Astrocyte (in vitro differentiated cells and primary cell): ENCODE data around the gene PDE6D. TPM values are rescaled to one million over a fixed set of nuclear protein-coding genes. Genes with fewer than 3 reads are reported as not detected.

ENCODE experiments used
- DNase-seq: peaks from one replicate; pipeline ENCODE4 v3.0.0-alpha.2; 2010; ENCODE audit warnings: low read depth
- FAIRE-seq: peaks from 2 replicates; lab custom pipeline; 2011; peaks lifted over from hg19 to GRCh38; lab: Jason Lieb, UNC
- H2AFZ ChIP-seq: 2 replicates; pipeline ENCODE4 v1.6.0; 2012; ENCODE audit warnings: low read depth, low read length, inconsistent platforms
- H3K27ac ChIP-seq: 2 replicates; pipeline ENCODE4 v1.5.1; 2011; ENCODE audit warnings: low read depth, low read length, inconsistent platforms
- H3K27me3 ChIP-seq: 2 replicates; pipeline ENCODE4 v1.6.0; 2011; ENCODE audit warnings: low read length, inconsistent platforms; ENCODE audit not compliant: insufficient read depth
- H3K36me3 ChIP-seq: 2 replicates; pipeline ENCODE4 v1.5.1; 2011; ENCODE audit warnings: low read length, inconsistent platforms; ENCODE audit not compliant: insufficient read depth
- H3K4me1 ChIP-seq: 2 replicates; pipeline ENCODE4 v1.5.1; 2011; ENCODE audit warnings: low read length, inconsistent platforms; ENCODE audit not compliant: insufficient read depth
- H3K4me2 ChIP-seq: 2 replicates; pipeline ENCODE4 v1.6.0; 2012; ENCODE audit warnings: low read length, inconsistent platforms
- H3K4me3 ChIP-seq: 2 replicates; pipeline ENCODE4 v1.5.1; 2011; ENCODE audit warnings: low read depth, mild to moderate bottlenecking, low read length, inconsistent platforms; ENCODE audit not compliant: insufficient read depth
- H3K79me2 ChIP-seq: 2 replicates; pipeline ENCODE4 v1.6.0; 2012; ENCODE audit warnings: mild to moderate bottlenecking, low read length, inconsistent platforms; ENCODE audit not compliant: insufficient read depth
- H3K9ac ChIP-seq: 2 replicates; pipeline ENCODE4 v1.6.0; 2012; ENCODE audit warnings: mild to moderate bottlenecking, low read length, inconsistent platforms
- H3K9me3 ChIP-seq: 2 replicates; pipeline ENCODE4 v1.5.1; 2012; ENCODE audit warnings: low read depth, mild to moderate bottlenecking, low read length, inconsistent platforms; ENCODE audit not compliant: insufficient read depth
- H4K20me1 ChIP-seq: 2 replicates; pipeline ENCODE4 v1.6.0; 2012; ENCODE audit warnings: low read length, inconsistent platforms; ENCODE audit not compliant: insufficient read depth
- H3K27ac Mint-ChIP-seq: one replicate; pipeline ENCODE4 v1.8.0; 2021; ENCODE audit warnings: mild to moderate bottlenecking, mixed read lengths; ENCODE audit not compliant: unreplicated experiment
- H3K27me3 Mint-ChIP-seq: one replicate; pipeline ENCODE4 v1.8.0; 2021; ENCODE audit warnings: low read depth, mixed read lengths; ENCODE audit not compliant: unreplicated experiment
- H3K36me3 Mint-ChIP-seq: one replicate; pipeline ENCODE4 v1.8.0; 2021; ENCODE audit warnings: low read depth, mixed read lengths; ENCODE audit not compliant: unreplicated experiment
- H3K4me1 Mint-ChIP-seq: one replicate; pipeline ENCODE4 v1.8.0; 2021; ENCODE audit warnings: low read depth, mixed read lengths; ENCODE audit not compliant: unreplicated experiment
- H3K4me3 Mint-ChIP-seq: one replicate; pipeline ENCODE4 v1.8.0; 2021; ENCODE audit warnings: mild to moderate bottlenecking, moderate library complexity, mixed read lengths; ENCODE audit not compliant: unreplicated experiment
- H3K9me3 Mint-ChIP-seq: one replicate; pipeline ENCODE4 v1.8.0; 2021; ENCODE audit warnings: mild to moderate bottlenecking, mixed read lengths; ENCODE audit not compliant: unreplicated experiment
- EZH2 ChIP-seq: IDR thresholded peaks from 2 replicates; pipeline ENCODE4 v1.6.1; 2012; ENCODE audit warnings: mild to moderate bottlenecking, low read length, inconsistent platforms; ENCODE audit not compliant: insufficient read depth
- total RNA-seq: library from RNA; stranded (reverse); gene quantifications from 2 replicates; pipeline ENCODE4 v1.2.1, GENCODE V29; 2021
- TF ChIP-seq, protein P1 (sequence below): IDR thresholded peaks from 2 replicates; pipeline ENCODE4 v1.5.1; 2011; ENCODE audit warnings: low read depth, mild to moderate bottlenecking, inconsistent platforms, low read length, moderate library complexity; ENCODE audit not compliant: insufficient read depth

PDE6D gene
- total RNA-seq, 1 donor from 2014 or later: 19.0 TPM

DNA sequence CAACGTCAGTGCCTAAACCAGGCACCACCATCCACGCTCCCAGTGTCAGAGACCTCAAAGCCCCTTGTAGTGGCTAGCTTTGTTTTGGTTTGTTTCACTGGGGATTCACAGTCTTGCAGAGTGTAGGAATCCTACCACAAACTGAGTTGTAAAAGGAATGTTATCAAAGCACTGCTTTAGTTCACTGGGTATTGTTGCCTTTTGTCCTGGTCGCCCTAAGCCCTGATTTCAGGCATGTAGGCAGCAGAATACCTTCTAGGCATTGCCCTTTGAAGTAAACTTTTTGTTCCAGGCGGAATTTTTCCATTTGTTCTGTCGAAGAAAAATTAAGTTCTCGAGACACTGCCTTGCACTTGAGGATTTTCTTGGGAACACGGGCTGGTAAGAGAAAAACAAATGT is 43.3 kb downstream of the PDE6D start:
- Histone ChIP-seq H3K27me3 (no peaks in the 10 kb centered on the region), H4K20me1 (no peaks in the 10 kb centered on the region), H3K9me3 (no peaks in the 10 kb centered on the region), H3K79me2 (no peaks in the 10 kb centered on the region), H3K4me3 (no peak overlapping the region), H3K36me3 (no peaks in the 10 kb centered on the region), H2AFZ (no peak overlapping the region), H3K4me2 (no peak overlapping the region), H3K4me1 (no peaks in the 10 kb centered on the region), H3K27ac (no peak overlapping the region), H3K9ac (no peak overlapping the region)
- H3K4me3 Mint-ChIP-seq: no peak overlapping the region
- H3K9me3 Mint-ChIP-seq: peaks cover 3% of the 10 kb centered on the region
- H3K27ac Mint-ChIP-seq: no peak overlapping the region
- H3K4me1 Mint-ChIP-seq: no peaks in the 10 kb centered on the region
- DNase-seq (no peak), FAIRE-seq (no peak)
- no peak for TF ChIP-seq EZH2
- TF ChIP-seq, protein P1, sequence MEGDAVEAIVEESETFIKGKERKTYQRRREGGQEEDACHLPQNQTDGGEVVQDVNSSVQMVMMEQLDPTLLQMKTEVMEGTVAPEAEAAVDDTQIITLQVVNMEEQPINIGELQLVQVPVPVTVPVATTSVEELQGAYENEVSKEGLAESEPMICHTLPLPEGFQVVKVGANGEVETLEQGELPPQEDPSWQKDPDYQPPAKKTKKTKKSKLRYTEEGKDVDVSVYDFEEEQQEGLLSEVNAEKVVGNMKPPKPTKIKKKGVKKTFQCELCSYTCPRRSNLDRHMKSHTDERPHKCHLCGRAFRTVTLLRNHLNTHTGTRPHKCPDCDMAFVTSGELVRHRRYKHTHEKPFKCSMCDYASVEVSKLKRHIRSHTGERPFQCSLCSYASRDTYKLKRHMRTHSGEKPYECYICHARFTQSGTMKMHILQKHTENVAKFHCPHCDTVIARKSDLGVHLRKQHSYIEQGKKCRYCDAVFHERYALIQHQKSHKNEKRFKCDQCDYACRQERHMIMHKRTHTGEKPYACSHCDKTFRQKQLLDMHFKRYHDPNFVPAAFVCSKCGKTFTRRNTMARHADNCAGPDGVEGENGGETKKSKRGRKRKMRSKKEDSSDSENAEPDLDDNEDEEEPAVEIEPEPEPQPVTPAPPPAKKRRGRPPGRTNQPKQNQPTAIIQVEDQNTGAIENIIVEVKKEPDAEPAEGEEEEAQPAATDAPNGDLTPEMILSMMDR: no peak
- H3K36me3 Mint-ChIP-seq: peaks cover 8% of the 10 kb centered on the region
- no peaks in the 10 kb centered on the region for H3K27me3 Mint-ChIP-seq

DNA sequence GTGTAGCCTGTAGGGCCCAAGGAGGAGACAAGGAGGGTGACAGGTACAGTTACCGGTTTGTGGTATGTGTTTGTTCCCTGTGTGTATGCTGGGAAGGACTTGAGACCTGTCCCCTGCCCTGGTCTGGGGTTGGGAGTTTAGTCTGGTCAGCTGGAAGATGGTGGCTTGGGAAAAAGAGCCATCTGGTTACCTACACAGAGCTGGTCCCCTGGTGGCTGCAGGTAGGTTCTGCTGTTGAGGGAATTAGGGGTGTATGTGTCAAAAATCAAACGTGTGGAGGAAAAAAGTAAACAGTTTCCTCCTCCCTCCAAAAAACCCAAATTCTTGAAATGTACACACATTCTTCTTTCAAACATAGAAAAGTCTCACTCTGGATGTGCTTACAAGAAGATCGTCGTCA is 48.5 kb downstream of the PDE6D start:
- H3K4me1 ChIP-seq: no peaks in the 10 kb centered on the region
- H3K4me3 Mint-ChIP-seq: no peak overlapping the region

DNA sequence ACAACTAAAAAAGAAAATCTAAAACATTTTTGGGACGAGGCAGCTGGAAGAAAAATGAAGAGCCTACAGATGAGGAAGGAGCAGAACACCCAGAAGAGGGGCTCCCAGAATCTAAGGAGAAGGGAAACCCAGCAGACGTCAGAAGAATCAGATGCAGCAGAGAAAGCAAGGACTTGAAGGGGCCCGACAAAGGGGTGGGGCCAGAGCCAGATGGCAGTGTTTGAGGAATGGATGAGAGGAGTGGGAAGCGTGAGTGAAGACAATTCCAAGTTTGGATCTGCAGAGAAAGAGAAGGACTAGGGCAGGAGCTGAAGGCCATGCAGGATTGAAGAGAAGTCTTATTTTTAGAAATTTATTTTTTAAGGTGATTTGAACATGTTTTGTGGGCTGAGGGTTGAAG is 53.5 kb downstream of the PDE6D start:
- H3K27me3 Mint-ChIP-seq: peaks cover 3% of the 10 kb centered on the region

More for the DNA sequence above, 48.5 kb downstream of the PDE6D start:
- Histone ChIP-seq H3K9me3 (no peaks in the 10 kb centered on the region), H3K9ac (no peak overlapping the region), H2AFZ (no peak overlapping the region), H3K36me3 (no peaks in the 10 kb centered on the region), H3K4me2 (no peak overlapping the region), H3K4me3 (no peak overlapping the region), H3K79me2 (no peaks in the 10 kb centered on the region), H3K27me3 (no peaks in the 10 kb centered on the region), H3K27ac (no peak overlapping the region), H4K20me1 (no peaks in the 10 kb centered on the region)
- no peak for DNase-seq
- no peak overlapping the region for H3K27ac Mint-ChIP-seq
- no peak for FAIRE-seq
- TF ChIP-seq EZH2: no peak
- TF ChIP-seq, protein P1: peak; percentile 3
- no peaks in the 10 kb centered on the region for H3K9me3 Mint-ChIP-seq
- no peaks in the 10 kb centered on the region for H3K4me1 Mint-ChIP-seq
- H3K36me3 Mint-ChIP-seq: peaks cover 10% of the 10 kb centered on the region
- no peaks in the 10 kb centered on the region for H3K27me3 Mint-ChIP-seq

More for the DNA sequence above, 53.5 kb downstream of the PDE6D start:
- Histone ChIP-seq H3K9me3 (no peaks in the 10 kb centered on the region), H3K79me2 (no peaks in the 10 kb centered on the region), H3K9ac (no peak overlapping the region), H3K36me3 (no peaks in the 10 kb centered on the region), H2AFZ (no peak overlapping the region), H3K4me1 (no peaks in the 10 kb centered on the region), H3K27me3 (no peaks in the 10 kb centered on the region), H3K27ac (no peak overlapping the region), H4K20me1 (no peaks in the 10 kb centered on the region), H3K4me3 (no peak overlapping the region), H3K4me2 (no peak overlapping the region)
- peaks cover 10% of the 10 kb centered on the region for H3K36me3 Mint-ChIP-seq
- no peak overlapping the region for H3K27ac Mint-ChIP-seq
- no peak for TF ChIP-seq EZH2
- TF ChIP-seq, protein P1: no peak
- H3K4me1 Mint-ChIP-seq: no peaks in the 10 kb centered on the region
- no peak overlapping the region for H3K4me3 Mint-ChIP-seq
- no peak for DNase-seq
- no peak for FAIRE-seq
- H3K9me3 Mint-ChIP-seq: no peaks in the 10 kb centered on the region
